T-cell (primary cell): Measurements from ENCODE around the gene KCNIP3. TPM values are rescaled to one million over a fixed set of nuclear protein-coding genes. Genes with fewer than 3 reads are reported as not detected.
"Not testable (repeated sequence)": the region's sequence is repeated elsewhere in the genome, so short reads cannot be mapped to it uniquely, and the experiment has no call there.

ENCODE experiments used
- ATAC-seq, 4 experiments: fragments of 200-7000 bp in 3 of 4; fragments of 150-1000 bp in 1 of 4; cut with Tn5 transposase; replicated peaks in 1 of 4; 1 replicate in 3 of 4; 2 replicates in 1 of 4; pipeline ENCODE4 v1.10.0; 2021; ENCODE audit warnings: moderate library complexity in 3 of 4, mild to moderate bottlenecking in 2 of 4, moderate number of reproducible peaks in 1 of 4
- CTCF ChIA-PET, 2 donors: fragments of 300-600 bp; sonication (Branson Sonifier 250); formaldehyde crosslinking; loops; one replicate each; lab custom pipeline; 2022; ENCODE audit warnings: antibody characterized with exemption in 2 of 2; lab: Charles Lee
- POLR2A ChIA-PET, 2 donors: fragments of 300-600 bp; sonication (Branson Sonifier 250); formaldehyde crosslinking; loops; one replicate each; lab custom pipeline; 2022; ENCODE audit warnings: antibody characterized with exemption in 2 of 2; lab: Charles Lee
- DNase-seq, 35 experiments: peaks; one replicate each; pipeline versions ENCODE4 v3.0.0 to v3.0.0-alpha.2; 2013 to 2023
- H3K27ac ChIP-seq: one replicate; pipeline ENCODE4 v1.5.1; 2013; ENCODE audit warnings: low read length
- H3K27me3 ChIP-seq, 2 experiments: replicated peaks in 1 of 2; 1 replicate in 1 of 2; 2 replicates in 1 of 2; pipeline versions ENCODE4 v1.6.1 to v1.7.0; 2013; ENCODE audit warnings: low read length in 1 of 2, mixed read lengths in 1 of 2; ENCODE audit not compliant: control insufficient read depth in 2 of 2, insufficient read depth in 2 of 2; ENCODE audit errors: extremely low read depth in 1 of 2
- H3K36me3 ChIP-seq, 2 donors: 1 replicate in 1 of 2; 2 replicates in 1 of 2; pipeline versions ENCODE4 v1.6.1 to v1.7.0; 2013; ENCODE audit warnings: low read length in 1 of 2; ENCODE audit not compliant: control insufficient read depth in 2 of 2, insufficient read depth in 1 of 2; ENCODE audit errors: extremely low read depth in 1 of 2
- H3K4me1 ChIP-seq, 2 experiments: 1 replicate in 1 of 2; 2 replicates in 1 of 2; pipeline versions ENCODE4 v1.6.1 to v1.7.0; 2013; ENCODE audit warnings: low read length in 2 of 2, mixed read lengths in 1 of 2; ENCODE audit not compliant: insufficient read depth in 2 of 2, control insufficient read depth in 1 of 2; ENCODE audit errors: extremely low read depth in 1 of 2
- H3K4me3 ChIP-seq, 2 donors: 1 replicate in 1 of 2; 2 replicates in 1 of 2; pipeline versions ENCODE4 v1.5.1 to v1.7.0; 2013; ENCODE audit warnings: mild to moderate bottlenecking in 2 of 2, low read length in 1 of 2, moderate library complexity in 1 of 2; ENCODE audit not compliant: control insufficient read depth in 1 of 2; ENCODE audit errors: extremely low read depth in 1 of 2
- H3K9me3 ChIP-seq: 2 replicates; pipeline ENCODE4 v1.7.0; 2013
- H3K27ac Mint-ChIP-seq, 2 donors: one replicate each; pipeline ENCODE4 v1.8.0; 2020 to 2021; ENCODE audit warnings: mild to moderate bottlenecking in 2 of 2, mixed read lengths in 2 of 2
- H3K27me3 Mint-ChIP-seq, 2 donors: one replicate each; pipeline ENCODE4 v1.8.0; 2021 to 2022; ENCODE audit warnings: mixed read lengths in 2 of 2
- H3K36me3 Mint-ChIP-seq: one replicate; pipeline ENCODE4 v1.8.0; 2021; ENCODE audit warnings: mixed read lengths
- H3K4me1 Mint-ChIP-seq, 3 donors: one replicate each; pipeline ENCODE4 v1.8.0; 2020 to 2022; ENCODE audit warnings: mixed read lengths in 3 of 3, mild to moderate bottlenecking in 1 of 3
- H3K4me3 Mint-ChIP-seq, 3 donors: one replicate each; pipeline ENCODE4 v1.8.0; 2020 to 2022; ENCODE audit warnings: mild to moderate bottlenecking in 3 of 3, mixed read lengths in 3 of 3, moderate library complexity in 3 of 3
- H3K9me3 Mint-ChIP-seq, 3 donors: one replicate each; pipeline ENCODE4 v1.8.0; 2020 to 2022; ENCODE audit warnings: mixed read lengths in 3 of 3
- WGBS: methylation state at CpG from one replicate; pipeline ENCODE4 v1.1.5; 2013; ENCODE audit warnings: missing lambda C conversion rate; ENCODE audit not compliant: insufficient coverage; 5-methylcytosine and 5-hydroxymethylcytosine counted together
- total RNA-seq, 35 experiments: library from RNA in 6 of 35; stranded (reverse) in 6 of 35; fragments of 120-200 nt in 1 of 35; gene quantifications; one replicate each; pipeline versions ENCODE4 v1.2.1 to v1.2.4 and lab custom pipeline; 2013 to 2026

Gene KCNIP3
- total RNA-seq, 5 donors from 2014 or later (not counting 1 experiment from before 2014, with no cell fraction given) = not detected

- H3K36me3 Mint-ChIP-seq, H3K4me3 ChIP-seq, H3K9me3 Mint-ChIP-seq, H3K4me1 Mint-ChIP-seq, H3K36me3 ChIP-seq, ATAC-seq, H3K4me1 ChIP-seq, H3K27ac ChIP-seq, H3K4me3 Mint-ChIP-seq, DNase-seq, H3K27ac Mint-ChIP-seq, H3K9me3 ChIP-seq, POLR2A ChIA-PET, CTCF ChIA-PET: not testable (repeated sequence)
- no CpG with 5 or more reads among the region's 5 CpGs for WGBS
- peaks cover 6 to 10% of the 10 kb centered on the region in 2 donors for H3K27me3 Mint-ChIP-seq
- H3K27me3 ChIP-seq = peaks cover 0 to 23% of the 10 kb centered on the region in 2 experiments
Measured at GRCh38 chr2:95355486-95355885, 58.3 kb downstream of the KCNIP3 start.

- H3K36me3 ChIP-seq = no peaks in the 10 kb centered on the region
- ChIA-PET CTCF (no interaction called here), POLR2A (no interaction called here)
- H3K36me3 Mint-ChIP-seq = no peaks in the 10 kb centered on the region
- no peaks in the 10 kb centered on the region for H3K4me1 ChIP-seq
- no peak overlapping the region for H3K4me3 ChIP-seq
- no peak overlapping the region for H3K27ac ChIP-seq
- no peaks in the 10 kb centered on the region for H3K9me3 ChIP-seq
- WGBS = 77% methylated on average over 5 of the region's 12 CpGs
- peaks cover 0 to 20% of the 10 kb centered on the region in 2 experiments for H3K27me3 ChIP-seq
- no peak overlapping the region for H3K27ac Mint-ChIP-seq
- H3K4me1 Mint-ChIP-seq = no peaks in the 10 kb centered on the region
- no peak for DNase-seq
- H3K27me3 Mint-ChIP-seq = peaks cover 6% of the 10 kb centered on the region in 2 donors
- no peaks in the 10 kb centered on the region for H3K9me3 Mint-ChIP-seq
- no peak overlapping the region for H3K4me3 Mint-ChIP-seq
- ATAC-seq = no peak
Measured at GRCh38 chr2:95356821-95357700, 59.9 kb downstream of the KCNIP3 start.

DNA sequence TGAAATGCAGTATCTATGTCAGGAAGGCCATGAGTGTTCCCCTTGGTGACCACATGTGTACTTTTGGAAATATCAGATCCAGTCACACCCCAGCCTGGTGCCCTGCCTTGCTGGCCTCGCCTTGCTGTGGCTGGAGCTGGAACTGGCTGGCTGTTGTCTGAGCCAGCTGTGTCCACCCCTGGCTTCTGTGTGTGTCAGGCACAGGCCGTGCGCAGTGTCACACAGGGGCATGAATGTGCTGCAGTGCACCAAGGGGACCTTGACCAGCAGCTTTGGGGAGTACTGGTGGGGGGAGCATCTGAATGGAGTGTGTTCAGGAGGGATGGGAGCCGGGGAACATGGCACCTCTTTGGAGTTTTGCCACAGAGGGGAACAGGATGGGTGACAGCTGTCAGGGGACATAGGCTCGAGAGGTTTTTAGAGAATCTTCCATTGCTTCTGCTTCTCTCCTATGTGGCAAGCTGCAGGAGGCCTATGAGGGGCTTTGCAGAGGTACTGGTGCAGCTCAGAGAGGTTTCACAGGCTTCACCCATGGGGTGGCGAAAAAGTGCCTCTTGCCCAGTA is 60.7 kb downstream of the KCNIP3 start:
- no peaks in the 10 kb centered on the region for H3K4me1 Mint-ChIP-seq
- ChIA-PET CTCF (no interaction called here), POLR2A (no interaction called here)
- no peak overlapping the region for H3K27ac Mint-ChIP-seq
- Histone ChIP-seq H3K4me3 (no peak overlapping the region), H3K36me3 (no peaks in the 10 kb centered on the region), H3K4me1 (no peaks in the 10 kb centered on the region), H3K9me3 (no peaks in the 10 kb centered on the region), H3K27me3 (peaks cover 0 to 20% of the 10 kb centered on the region in 2 experiments), H3K27ac (no peak overlapping the region)
- H3K27me3 Mint-ChIP-seq = peaks cover 6% of the 10 kb centered on the region in 2 donors
- DNase-seq (no peak), ATAC-seq (no peak)
- WGBS = 70% methylated on average over 5 of the region's 6 CpGs
- H3K9me3 Mint-ChIP-seq = no peaks in the 10 kb centered on the region
- no peak overlapping the region for H3K4me3 Mint-ChIP-seq
- H3K36me3 Mint-ChIP-seq = no peaks in the 10 kb centered on the region

DNA sequence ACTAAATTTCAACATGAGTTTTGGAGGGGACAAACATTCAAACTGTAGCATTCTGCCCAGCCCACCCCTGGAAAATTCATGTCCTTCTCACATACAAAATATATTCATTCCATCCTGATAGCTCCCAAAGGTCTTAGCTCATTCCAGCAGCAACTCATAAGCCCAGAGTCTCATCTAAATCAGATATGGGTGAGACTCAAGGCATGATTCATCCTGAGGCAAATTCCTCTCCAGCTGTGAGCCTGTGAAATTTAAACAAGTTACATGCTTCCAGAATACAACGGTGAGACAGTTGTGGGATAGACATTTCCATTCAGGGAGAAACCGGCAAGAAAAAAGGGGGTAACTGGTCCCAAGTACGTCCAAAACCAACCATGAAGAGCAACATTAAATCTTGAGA is 61.9 kb downstream of the KCNIP3 start:
- H3K9me3 ChIP-seq = no peaks in the 10 kb centered on the region
- DNase-seq = no peak
- no peak for ATAC-seq
- H3K4me1 ChIP-seq = no peaks in the 10 kb centered on the region
- Mint-ChIP-seq H3K4me3 (no peak overlapping the region), H3K27ac (no peak overlapping the region), H3K27me3 (peaks cover 7 to 9% of the 10 kb centered on the region in 2 donors), H3K4me1 (no peaks in the 10 kb centered on the region), H3K36me3 (no peaks in the 10 kb centered on the region), H3K9me3 (no peaks in the 10 kb centered on the region)
- 100% methylated on average over 1 of the region's 3 CpGs for WGBS
- H3K36me3 ChIP-seq = no peaks in the 10 kb centered on the region
- ChIA-PET CTCF (no interaction called here), POLR2A (no interaction called here)
- no peak overlapping the region for H3K27ac ChIP-seq
- H3K4me3 ChIP-seq = no peak overlapping the region
- peaks cover 0 to 20% of the 10 kb centered on the region in 2 experiments for H3K27me3 ChIP-seq

DNA sequence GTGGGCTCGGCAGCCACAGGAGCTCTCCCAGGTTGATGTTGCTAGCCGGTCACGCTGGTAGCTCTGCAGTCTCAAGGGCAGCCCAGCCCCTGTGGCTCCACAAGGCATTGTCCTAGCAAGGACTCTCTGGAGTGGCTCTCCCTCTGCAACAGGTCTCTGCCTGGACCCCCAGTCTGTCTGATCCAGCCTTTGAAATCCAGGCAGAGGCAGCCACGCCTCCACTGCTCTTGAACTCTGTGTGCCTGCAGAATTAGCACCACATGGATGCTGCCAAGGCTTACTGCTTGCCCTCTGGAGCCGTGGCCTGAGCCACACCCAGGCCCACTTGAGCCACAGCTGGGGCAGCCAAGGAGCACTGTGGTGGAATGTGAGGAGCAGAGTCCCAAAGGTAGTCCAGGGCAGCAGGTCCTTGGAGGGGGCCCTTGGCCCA is 62.4 kb downstream of the KCNIP3 start:
- Histone ChIP-seq H3K9me3 (no peaks in the 10 kb centered on the region), H3K27me3 (peaks cover 0 to 22% of the 10 kb centered on the region in 2 experiments), H3K4me3 (no peak overlapping the region), H3K27ac (no peak overlapping the region), H3K36me3 (no peaks in the 10 kb centered on the region), H3K4me1 (no peaks in the 10 kb centered on the region)
- Mint-ChIP-seq H3K4me1 (no peaks in the 10 kb centered on the region), H3K9me3 (no peaks in the 10 kb centered on the region), H3K36me3 (no peaks in the 10 kb centered on the region), H3K4me3 (no peak overlapping the region), H3K27me3 (peaks cover 7 to 9% of the 10 kb centered on the region in 2 donors), H3K27ac (no peak overlapping the region)
- ChIA-PET CTCF (no interaction called here), POLR2A (no interaction called here)
- ATAC-seq = no peak
- WGBS = 72% methylated on average over 4 of the region's 5 CpGs
- no peak for DNase-seq

DNA sequence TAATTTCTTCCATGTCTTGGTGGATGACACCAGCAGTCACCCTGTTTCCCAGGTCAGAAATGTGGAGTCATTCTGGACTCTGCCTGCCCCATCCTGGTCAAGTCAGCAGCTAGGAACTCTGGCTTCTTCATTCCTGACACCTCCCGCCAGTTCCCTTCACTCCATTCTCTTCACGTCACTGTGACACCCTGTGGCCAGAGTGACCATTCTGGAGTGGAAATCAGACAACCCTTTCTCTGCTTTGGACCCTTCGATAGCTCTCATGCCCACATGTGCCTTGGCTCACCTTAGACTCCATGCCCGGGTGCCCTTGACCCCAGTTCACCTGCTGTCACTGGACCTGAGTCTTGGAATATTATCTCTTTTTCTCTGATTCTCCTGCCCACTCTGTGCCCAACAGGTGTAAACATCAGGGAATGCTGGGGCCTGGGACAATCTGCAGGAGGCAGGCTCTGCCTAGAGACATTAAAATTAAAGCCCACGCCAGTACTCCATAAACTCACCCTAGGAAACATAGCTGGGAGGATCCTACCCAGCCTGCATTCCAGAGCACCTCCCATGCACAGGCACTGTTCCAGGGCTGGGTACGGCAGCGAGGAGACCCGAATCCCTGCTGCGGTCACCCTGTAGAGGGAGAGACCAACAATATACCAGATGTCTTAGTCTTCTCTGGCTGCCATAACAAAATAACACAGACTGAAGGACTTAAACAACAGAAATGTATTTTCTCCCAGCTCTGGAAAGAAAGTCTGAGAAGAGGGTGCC is 64.3 kb downstream of the KCNIP3 start:
- ATAC-seq = no peak
- DNase-seq = no peak
- H3K27ac ChIP-seq = no peak overlapping the region
- Mint-ChIP-seq H3K27ac (no peak overlapping the region), H3K4me1 (no peaks in the 10 kb centered on the region), H3K27me3 (peaks cover 9 to 15% of the 10 kb centered on the region in 2 donors), H3K9me3 (no peaks in the 10 kb centered on the region), H3K36me3 (no peaks in the 10 kb centered on the region), H3K4me3 (no peak overlapping the region)
- no peak overlapping the region for H3K4me3 ChIP-seq
- ChIA-PET CTCF (no interaction called here), POLR2A (no interaction called here)
- WGBS = 77% methylated on average over 5 of the region's 9 CpGs
- H3K9me3 ChIP-seq = no peaks in the 10 kb centered on the region
- no peaks in the 10 kb centered on the region for H3K4me1 ChIP-seq
- no peaks in the 10 kb centered on the region for H3K36me3 ChIP-seq
- peaks cover 0 to 25% of the 10 kb centered on the region in 2 experiments for H3K27me3 ChIP-seq
